ENCODE measurements around the gene MTRR. TPM values are rescaled to one million over a fixed set of nuclear protein-coding genes. Genes with fewer than 3 reads are reported as not detected.

MTRR gene
- total RNA-seq, 1 experiment from 2014 or later = 72.6 TPM

DNA sequence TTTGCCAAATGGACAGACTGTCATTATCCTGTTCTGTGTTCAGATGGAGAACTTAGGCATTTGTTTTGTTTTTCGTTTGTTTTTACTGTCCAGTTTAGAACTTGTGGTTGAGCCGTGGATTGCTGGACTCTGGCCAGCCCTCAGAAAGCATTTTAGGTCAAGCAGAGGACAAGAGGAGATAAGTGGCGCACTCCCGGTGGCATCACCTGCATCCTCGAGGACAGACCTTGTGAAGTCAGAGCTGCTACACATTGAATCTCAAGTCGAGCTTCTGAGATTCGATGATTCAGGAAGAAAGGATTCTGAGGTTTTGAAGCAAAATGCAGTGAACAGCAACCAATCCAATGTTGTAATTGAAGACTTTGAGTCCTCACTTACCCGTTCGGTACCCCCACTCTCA lies 8.9 kb downstream of the MTRR start:
- Histone ChIP-seq H3K9me3 (ENCODE audit: insufficient read depth, low read depth) (no peaks in the 10 kb centered on the region), H3K9me2 (ENCODE audit: insufficient read depth) (no peaks in the 10 kb centered on the region), H4K20me1 (ENCODE audit: insufficient read depth) (peaks cover 11% of the 10 kb centered on the region), H3K27me3 (ENCODE audit: insufficient read depth, low read depth) (no peaks in the 10 kb centered on the region), H3K4me2 (no peak overlapping the region), H3K36me3 (ENCODE audit: low read depth) (peaks cover 42% of the 10 kb centered on the region), H3K27ac (no peak overlapping the region), H3K4me1 (replicated peaks; ENCODE audit: insufficient read depth) (no peaks in the 10 kb centered on the region), H3F3A (ENCODE audit: insufficient read depth, low read depth) (no peaks in the 10 kb centered on the region), H3K4me3 (no peak overlapping the region), H3K79me2 (ENCODE audit: low read depth) (peaks cover 20% of the 10 kb centered on the region), H2AFZ (no peak overlapping the region)
- TF ChIP-seq, protein P1, sequence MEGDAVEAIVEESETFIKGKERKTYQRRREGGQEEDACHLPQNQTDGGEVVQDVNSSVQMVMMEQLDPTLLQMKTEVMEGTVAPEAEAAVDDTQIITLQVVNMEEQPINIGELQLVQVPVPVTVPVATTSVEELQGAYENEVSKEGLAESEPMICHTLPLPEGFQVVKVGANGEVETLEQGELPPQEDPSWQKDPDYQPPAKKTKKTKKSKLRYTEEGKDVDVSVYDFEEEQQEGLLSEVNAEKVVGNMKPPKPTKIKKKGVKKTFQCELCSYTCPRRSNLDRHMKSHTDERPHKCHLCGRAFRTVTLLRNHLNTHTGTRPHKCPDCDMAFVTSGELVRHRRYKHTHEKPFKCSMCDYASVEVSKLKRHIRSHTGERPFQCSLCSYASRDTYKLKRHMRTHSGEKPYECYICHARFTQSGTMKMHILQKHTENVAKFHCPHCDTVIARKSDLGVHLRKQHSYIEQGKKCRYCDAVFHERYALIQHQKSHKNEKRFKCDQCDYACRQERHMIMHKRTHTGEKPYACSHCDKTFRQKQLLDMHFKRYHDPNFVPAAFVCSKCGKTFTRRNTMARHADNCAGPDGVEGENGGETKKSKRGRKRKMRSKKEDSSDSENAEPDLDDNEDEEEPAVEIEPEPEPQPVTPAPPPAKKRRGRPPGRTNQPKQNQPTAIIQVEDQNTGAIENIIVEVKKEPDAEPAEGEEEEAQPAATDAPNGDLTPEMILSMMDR (conservative IDR thresholded peaks at IDR 0.05) = no peak
- TF ChIP-seq EZH2 (IDR thresholded peaks at IDR 0.05; ENCODE audit: low read depth) = no peak
- CTCF ChIA-PET = no interaction called here
- DNase-seq = no peak
- POLR2A ChIA-PET (ENCODE audit: unreplicated experiment) = no interaction called here
- BruUV-seq (replicated peaks) = no TSS peak
- intact Hi-C loops (cut with micrococcal nuclease; ENCODE audit: unreplicated experiment) = no loop called here

DNA sequence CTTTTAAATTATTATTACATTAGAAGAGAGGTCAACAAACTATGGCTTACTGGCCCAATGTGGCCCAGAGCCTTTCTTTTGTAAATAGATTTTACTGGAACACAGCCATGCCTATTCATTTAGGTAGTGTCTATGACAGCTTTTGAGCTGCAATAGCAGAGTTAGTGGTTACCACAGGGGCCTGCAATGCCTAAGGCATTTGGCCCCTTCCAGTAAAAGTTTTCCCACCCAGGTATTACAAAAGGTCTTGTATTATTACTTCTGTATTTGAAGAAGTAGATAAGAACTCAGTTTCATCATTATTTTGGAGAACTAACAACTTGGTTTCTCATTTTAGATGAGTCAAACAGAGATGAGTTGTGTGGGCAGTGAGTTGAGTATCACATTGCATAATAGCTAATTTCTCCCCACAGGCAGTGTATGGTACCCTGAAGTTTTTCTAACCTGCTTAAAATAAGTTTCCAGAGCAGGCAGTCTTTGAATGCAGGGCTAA lies 9.5 kb downstream of the MTRR start:
- ChIA-PET POLR2A (ENCODE audit: unreplicated experiment) (no interaction called here), CTCF (no interaction called here)
- H3K36me3 ChIP-seq (ENCODE audit: low read depth) = peaks cover 48% of the 10 kb centered on the region
- H2AFZ ChIP-seq = no peak overlapping the region
- no peaks in the 10 kb centered on the region for H3K9me3 ChIP-seq (ENCODE audit: insufficient read depth, low read depth)
- H4K20me1 ChIP-seq (ENCODE audit: insufficient read depth) = peaks cover 7% of the 10 kb centered on the region
- no peak overlapping the region for H3K4me2 ChIP-seq
- no peak for DNase-seq
- no peaks in the 10 kb centered on the region for H3K4me1 ChIP-seq (replicated peaks; ENCODE audit: insufficient read depth)
- no peak overlapping the region for H3K4me3 ChIP-seq
- no peak overlapping the region for H3K27ac ChIP-seq
- no TSS peak for BruUV-seq (replicated peaks)
- H3K9me2 ChIP-seq (ENCODE audit: insufficient read depth) = no peaks in the 10 kb centered on the region
- intact Hi-C loops (cut with micrococcal nuclease; ENCODE audit: unreplicated experiment) = no loop called here
- no peaks in the 10 kb centered on the region for H3F3A ChIP-seq (ENCODE audit: insufficient read depth, low read depth)
- H3K79me2 ChIP-seq (ENCODE audit: low read depth) = peaks cover 14% of the 10 kb centered on the region
- no peaks in the 10 kb centered on the region for H3K27me3 ChIP-seq (ENCODE audit: insufficient read depth, low read depth)
- no peak for TF ChIP-seq EZH2 (IDR thresholded peaks at IDR 0.05; ENCODE audit: low read depth)
- TF ChIP-seq, protein P1 (conservative IDR thresholded peaks at IDR 0.05) = no peak

DNA sequence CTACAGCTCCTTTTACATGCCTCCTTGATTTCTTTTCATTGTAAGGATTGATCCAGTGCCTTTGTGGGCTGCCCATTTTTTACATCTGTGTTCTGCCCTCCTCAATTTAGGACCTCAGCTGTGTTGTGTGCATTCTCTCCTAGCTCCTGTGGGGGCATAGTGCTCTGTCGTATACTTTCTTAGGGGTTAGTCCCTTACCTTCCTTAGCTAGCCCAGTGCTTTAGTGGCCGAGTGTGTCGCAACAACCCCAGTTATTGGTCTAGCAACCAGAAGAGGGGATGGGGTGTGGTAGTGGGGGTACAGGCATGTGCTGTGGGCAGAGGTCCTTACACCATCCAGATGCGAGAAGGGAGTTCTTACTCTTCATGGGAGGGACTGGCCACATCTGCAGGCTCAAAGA lies 12.1 kb downstream of the MTRR start:
- no peak overlapping the region for H3K4me2 ChIP-seq
- H3K9me3 ChIP-seq (ENCODE audit: insufficient read depth, low read depth) = no peaks in the 10 kb centered on the region
- H2AFZ ChIP-seq = no peak overlapping the region
- TF ChIP-seq, protein P1 (conservative IDR thresholded peaks at IDR 0.05) = no peak
- no peak for TF ChIP-seq EZH2 (IDR thresholded peaks at IDR 0.05; ENCODE audit: low read depth)
- no peaks in the 10 kb centered on the region for H3K79me2 ChIP-seq (ENCODE audit: low read depth)
- no TSS peak for BruUV-seq (replicated peaks)
- H3K9me2 ChIP-seq (ENCODE audit: insufficient read depth) = no peaks in the 10 kb centered on the region
- no peaks in the 10 kb centered on the region for H3K4me1 ChIP-seq (replicated peaks; ENCODE audit: insufficient read depth)
- DNase-seq = no peak
- peaks cover 47% of the 10 kb centered on the region for H3K36me3 ChIP-seq (ENCODE audit: low read depth)
- POLR2A ChIA-PET (ENCODE audit: unreplicated experiment) = no interaction called here
- CTCF ChIA-PET = no interaction called here
- intact Hi-C loops (cut with micrococcal nuclease; ENCODE audit: unreplicated experiment) = no loop called here
- H3K4me3 ChIP-seq = no peak overlapping the region
- H3K27ac ChIP-seq = no peak overlapping the region
- no peaks in the 10 kb centered on the region for H3K27me3 ChIP-seq (ENCODE audit: insufficient read depth, low read depth)
- H3F3A ChIP-seq (ENCODE audit: insufficient read depth, low read depth) = peaks cover 4% of the 10 kb centered on the region; the same call in 1 of the 2 replicates
- H4K20me1 ChIP-seq (ENCODE audit: insufficient read depth) = peaks cover 3% of the 10 kb centered on the region

Measured in PC-9 (cell line).